D721Med (cell line): Measurements from ENCODE around the gene PILRB.
"Not testable (repeated sequence)": the region's sequence is repeated elsewhere in the genome, so short reads cannot be mapped to it uniquely, and the experiment has no call there.

ENCODE experiments used
- DNase-seq: peaks from one replicate; pipeline ENCODE4 v3.0.0; 2011; ENCODE audit warnings: low spot score; ENCODE audit not compliant: insufficient read length
- FAIRE-seq: peaks from 2 replicates; lab custom pipeline; 2011; peaks lifted over from hg19 to GRCh38; lab: Jason Lieb, UNC
- CTCF ChIP-seq: IDR thresholded peaks from 2 replicates; pipeline ENCODE4 v1.5.1; 2012; ENCODE audit warnings: mild to moderate bottlenecking, control low read depth; ENCODE audit not compliant: insufficient read depth; ENCODE audit errors: missing control alignments

The PILRB gene

DNA sequence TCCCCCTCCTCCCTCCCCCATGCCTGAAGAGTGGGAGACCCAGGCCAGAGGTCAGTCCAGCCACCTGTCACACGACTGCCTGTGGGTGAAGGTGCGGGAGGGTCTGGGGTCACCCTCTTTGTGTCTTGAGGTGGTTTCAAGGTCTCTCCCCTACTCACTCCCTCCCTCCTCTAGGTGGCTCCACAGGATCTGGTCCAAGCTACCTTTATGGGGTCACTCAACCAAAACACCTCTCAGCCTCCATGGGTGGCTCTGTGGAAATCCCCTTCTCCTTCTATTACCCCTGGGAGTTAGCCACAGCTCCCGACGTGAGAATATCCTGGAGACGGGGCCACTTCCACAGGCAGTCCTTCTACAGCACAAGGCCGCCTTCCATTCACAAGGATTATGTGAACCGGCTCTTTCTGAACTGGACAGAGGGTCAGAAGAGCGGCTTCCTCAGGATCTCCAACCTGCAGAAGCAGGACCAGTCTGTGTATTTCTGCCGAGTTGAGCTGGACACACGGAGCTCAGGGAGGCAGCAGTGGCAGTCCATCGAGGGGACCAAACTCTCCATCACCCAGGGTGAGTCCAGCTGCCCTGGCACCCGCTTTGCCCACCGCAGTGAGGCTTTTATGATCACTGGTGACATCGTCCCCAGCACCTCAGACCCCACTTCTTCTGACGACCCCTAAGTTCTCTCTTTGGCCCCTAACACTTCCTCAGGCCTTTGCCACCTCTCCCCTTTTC, 16.1 kb downstream of the PILRB start:
- DNase-seq, FAIRE-seq: not testable (repeated sequence)
- TF ChIP-seq CTCF: peak; percentile 21

- TF ChIP-seq CTCF: no peak
- FAIRE-seq: no peak
- no peak for DNase-seq
These were observed 16.7 kb downstream of the PILRB start for GRCh38 chr7:100374601-100375000.

DNA sequence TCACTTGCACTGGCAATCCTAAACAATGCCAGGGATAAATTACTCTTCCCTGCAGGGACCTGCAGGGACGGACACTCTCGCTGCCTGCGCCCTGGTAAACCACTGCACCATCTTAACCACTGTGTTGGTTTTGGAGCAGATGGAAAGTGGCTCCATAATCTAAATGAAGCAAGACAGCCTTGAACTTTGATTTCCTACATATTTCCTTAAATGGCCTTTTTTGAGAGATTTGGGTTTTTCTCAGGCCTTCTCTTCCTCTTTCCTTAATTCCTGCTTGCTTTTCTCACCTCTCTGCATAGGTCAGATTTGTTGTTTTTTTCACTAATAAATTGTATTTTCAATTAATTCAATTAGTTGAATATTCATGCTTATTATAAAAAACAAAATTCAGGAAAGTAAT, 18.1 kb downstream of the PILRB start:
- FAIRE-seq: no peak
- TF ChIP-seq CTCF: no peak
- no peak for DNase-seq

GRCh38 chr7:100378114-100378755, 20.3 kb downstream of the PILRB start:
- TF ChIP-seq CTCF: no peak
- DNase-seq (no peak), FAIRE-seq (no peak)

DNA sequence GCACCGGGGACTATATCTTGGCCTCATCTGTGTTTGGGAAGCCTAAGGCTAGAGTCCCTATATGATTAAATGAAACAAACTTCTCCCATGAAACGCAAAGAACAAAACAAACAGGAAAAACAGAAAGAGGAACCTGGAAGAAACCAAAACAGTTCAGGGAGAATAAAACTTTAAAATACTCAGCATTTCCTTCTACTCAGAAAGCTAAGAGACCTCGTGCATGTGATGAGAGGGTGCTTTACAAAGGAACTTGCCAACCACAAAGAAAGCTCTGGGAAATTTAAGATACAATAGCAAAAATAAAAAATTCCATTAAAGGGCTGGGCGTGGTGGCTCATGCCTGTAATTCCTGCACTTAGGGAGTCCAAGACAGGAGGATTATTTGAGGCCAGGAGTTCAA, 22.3 kb downstream of the PILRB start:
- FAIRE-seq (no peak), DNase-seq (no peak)
- TF ChIP-seq CTCF: no peak

DNA sequence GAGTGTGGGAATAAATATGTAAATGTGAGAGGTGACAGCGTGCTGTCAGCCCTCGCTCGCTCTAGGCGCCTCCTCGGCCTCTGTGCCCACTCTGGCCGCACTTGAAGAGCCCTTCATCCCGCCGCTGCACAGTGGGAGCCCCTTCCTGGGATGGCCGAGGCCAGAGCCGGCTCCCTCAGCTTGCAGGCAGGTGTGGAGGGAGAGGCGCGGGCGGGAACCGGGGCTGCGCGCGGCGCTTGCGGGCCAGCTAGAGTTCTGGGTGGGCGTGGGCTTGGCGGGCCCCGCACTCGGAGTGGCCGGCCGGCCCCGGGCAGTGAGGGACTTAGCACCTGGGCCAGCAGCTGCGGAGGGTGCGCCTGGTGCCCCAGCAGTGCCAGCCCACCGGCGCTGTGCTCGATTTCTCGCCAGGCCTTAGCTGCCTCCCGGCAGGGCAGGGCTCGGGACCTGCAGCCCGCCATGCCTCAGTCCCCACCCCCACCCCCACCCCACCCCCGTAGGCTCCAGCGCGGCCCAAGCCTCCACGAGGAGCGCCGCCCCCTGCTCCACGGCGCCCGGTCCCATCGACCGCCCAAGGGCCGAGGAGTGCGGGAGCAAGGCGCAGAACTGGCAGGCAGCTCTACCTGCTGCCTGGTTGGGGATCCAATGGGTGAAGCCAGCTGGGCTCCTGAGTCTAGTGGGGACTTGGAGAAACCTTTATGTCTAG, 23.8 kb downstream of the PILRB start:
- FAIRE-seq: not testable (repeated sequence)

GRCh38 chr7:100382234-100382853, 24.4 kb downstream of the PILRB start:
- FAIRE-seq, DNase-seq: not testable (repeated sequence)

More for the DNA sequence above, 23.8 kb downstream of the PILRB start:
- not testable (repeated sequence) for DNase-seq
